ENCODE data around the gene AGPAT1.
A peak's percentile ranks its signal among the peaks of the same experiment; 100 is the strongest.

AGPAT1 gene

DNA sequence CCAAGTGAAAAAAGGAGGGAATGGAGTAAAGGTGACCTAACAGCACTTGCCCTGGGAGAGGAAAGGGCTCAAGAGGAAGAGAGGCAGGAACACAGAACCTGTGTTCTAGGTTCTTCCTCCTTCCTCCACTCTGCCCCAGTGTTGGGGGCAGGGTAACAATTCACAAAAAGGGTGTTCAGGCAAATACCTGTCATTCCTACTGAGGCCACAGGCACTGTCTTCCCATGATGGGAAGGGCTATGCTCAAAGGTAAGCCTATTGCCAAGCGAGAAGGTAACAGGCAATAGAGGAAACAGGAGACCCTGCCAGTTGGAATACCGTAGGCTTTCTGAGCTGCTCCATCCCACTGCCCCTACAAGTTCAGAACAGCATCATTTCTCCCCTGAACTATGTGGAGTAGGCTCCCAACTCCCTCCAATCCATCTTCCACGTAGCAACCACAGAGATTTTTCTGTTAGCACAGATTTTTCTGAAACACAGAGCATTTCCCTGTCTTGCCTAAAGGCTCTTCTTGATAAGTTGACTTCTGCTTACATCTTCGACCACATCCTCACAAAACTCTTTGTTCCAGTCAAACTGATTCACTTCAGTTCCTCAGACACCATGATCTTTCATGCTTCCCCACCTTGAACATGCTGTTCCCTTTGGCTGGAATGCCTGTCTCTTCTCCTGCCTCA is 2.7 kb downstream of the AGPAT1 start:
- DNase-seq (ENCODE audit: low read depth in 2 of 3, low spot score in 2 of 3): no peak

GRCh38 chr6:32171234-32171633 is 4.7 kb downstream of the AGPAT1 start:
- no peak for DNase-seq (ENCODE audit: low read depth in 2 of 3, low spot score in 2 of 3)

- DNase-seq (ENCODE audit: low read depth in 2 of 3, low spot score in 2 of 3): no peak
Measured at GRCh38 chr6:32170294-32170693, 5.6 kb downstream of the AGPAT1 start.

DNA sequence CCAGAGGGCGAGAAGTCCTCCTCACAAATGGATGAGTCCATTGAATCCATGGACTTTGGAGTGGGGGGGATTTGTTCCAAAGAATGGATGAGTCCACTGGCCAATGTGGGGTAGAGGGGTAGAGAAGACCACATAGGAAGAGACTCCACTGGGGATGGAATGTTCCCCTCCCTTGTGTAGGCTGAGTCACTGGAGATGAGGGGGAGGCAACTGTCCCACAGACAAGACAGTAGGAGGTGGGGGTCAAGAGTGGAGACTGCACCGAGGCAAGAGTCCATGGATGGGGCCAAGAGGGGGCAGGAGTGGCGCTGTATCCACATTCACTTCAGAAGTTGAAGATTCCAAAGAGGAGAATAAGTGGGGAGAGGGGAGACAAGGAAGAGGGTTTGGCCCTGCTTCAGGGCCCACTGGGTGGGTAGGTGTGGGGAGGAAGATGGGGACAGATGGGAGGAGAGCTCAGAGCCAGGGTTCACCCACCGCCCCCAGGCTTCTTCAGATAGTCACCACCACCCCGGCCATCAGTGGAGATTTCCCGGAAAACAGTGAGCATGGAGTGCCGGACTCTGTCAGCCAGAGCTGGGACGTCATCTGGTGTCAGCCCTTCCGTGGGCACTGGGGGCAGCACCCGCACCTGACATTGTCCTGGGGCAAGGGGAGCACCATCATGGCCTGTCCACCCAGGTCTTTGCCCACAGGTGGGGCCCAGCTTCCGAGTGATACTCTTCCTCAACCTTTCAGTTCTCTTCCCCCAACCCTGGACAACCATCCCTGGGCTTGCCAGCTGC is 6.9 kb downstream of the AGPAT1 start:
- no peak for DNase-seq (ENCODE audit: low read depth in 2 of 3, low spot score in 2 of 3)

GRCh38 chr6:32168350-32168749 is 7.5 kb downstream of the AGPAT1 start:
- no peak for DNase-seq (ENCODE audit: low read depth in 2 of 3, low spot score in 2 of 3)

DNA sequence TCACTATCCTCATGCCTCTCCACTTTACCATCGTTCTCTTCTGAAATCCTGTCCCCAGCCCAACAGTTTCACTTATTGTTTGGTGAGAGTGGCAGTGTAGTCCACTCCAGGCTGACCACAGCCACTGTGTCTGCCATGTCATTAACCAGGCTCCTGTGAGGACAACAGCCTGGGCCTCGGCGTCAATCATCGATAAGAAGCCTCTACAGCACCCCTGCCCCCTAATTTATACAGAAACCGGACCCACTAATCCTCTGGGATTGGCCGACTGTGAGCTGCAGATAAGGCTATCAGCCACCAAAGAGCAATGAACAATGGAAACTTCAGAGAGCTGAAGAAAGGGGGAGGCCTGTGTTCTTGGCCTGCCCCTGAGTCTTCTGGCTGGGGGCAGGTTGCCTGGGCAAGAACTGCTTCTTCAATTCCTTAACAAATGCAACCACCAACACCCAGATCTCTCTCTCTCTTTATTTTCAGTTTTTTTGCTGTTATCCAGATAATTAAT is 8.1 kb downstream of the AGPAT1 start:
- DNase-seq (ENCODE audit: low read depth in 2 of 3, low spot score in 2 of 3): no peak

DNA sequence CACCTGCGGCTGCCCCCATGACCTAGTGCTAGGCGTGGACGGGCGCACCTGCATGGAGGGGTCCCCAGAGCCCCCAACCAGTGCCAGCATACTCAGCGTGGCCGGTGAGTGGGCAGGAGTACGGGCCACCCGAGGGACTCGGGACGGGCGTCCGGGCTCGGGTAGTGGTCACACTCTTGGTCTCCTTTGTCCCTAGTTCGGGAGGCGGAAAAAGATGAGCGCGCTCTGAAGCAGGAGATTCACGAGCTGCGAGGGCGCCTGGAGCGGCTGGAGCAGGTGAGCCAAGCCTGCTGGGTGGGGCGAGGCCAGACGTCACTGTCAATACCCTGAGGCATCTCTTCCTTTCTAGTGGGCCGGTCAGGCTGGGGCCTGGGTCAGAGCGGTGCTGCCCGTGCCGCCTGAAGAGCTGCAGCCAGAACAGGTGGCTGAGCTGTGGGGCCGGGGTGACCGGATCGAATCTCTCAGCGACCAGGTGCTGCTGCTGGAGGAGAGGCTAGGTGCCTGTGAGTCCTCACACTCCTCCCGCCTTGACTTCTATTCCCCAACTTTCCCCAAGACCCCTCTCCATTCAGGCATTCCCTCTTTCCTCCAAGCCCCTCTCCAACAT is 8.6 kb downstream of the AGPAT1 start:
- DNase-seq (ENCODE audit: low read depth in 2 of 3, low spot score in 2 of 3): no peak

DNA sequence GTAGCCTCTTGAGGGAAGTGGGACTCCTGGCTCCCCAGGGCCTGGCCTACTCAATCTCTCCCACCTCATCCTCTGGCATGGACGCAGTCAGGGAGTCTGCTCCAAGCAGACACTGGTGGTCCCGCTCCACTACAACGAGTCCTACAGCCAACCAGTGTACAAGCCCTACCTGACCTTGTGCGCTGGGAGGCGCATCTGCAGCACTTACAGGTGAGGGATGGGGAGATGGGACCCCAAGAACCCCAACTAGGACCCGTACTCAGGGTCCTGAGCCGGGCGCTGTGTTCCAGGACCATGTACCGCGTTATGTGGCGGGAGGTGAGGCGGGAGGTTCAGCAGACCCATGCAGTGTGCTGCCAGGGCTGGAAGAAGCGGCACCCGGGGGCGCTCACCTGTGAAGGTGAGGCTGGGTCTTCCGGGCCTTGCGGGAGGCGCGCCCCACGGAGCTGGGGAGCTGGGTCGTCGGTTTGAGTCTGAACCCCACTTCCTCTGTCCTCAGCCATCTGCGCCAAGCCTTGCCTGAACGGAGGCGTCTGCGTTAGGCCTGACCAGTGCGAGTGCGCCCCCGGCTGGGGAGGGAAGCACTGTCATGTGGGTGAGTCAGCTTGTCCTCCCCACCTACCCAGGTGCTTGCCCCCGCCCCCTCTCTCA is 9.3 kb downstream of the AGPAT1 start:
- no peak for DNase-seq (ENCODE audit: low read depth in 2 of 3, low spot score in 2 of 3)

DNA sequence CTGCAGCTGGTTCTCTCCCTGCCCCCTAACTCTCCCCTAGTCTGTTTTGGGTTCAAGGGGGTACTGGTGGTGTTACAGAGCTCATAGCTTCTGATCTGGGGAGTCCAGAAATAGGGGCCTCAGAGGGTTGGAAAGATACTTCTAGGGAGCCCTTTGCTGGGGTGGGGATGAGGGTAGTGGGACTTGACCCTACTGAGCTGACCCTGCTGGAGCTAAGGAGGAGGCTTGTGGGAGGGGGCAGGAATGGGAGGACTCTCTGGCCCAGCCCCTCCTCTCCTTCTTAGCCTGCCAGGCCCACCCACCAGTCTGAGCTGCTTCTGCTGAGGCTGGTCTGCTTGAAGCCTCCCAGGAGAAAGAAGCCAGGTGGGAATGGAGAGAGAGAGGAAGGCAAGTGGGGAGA is 11.6 kb downstream of the AGPAT1 start, which contains the start of gene EGFL8:
Gene EGFL8 (plus strand): TSS at position 301 of the 400 bp plus-strand sequence. CDS start 1,571 bp downstream, outside the sequence.
- no peak for DNase-seq (ENCODE audit: low read depth in 2 of 3, low spot score in 2 of 3)

- DNase-seq (ENCODE audit: low read depth in 2 of 3, low spot score in 2 of 3): no peak
Measured at GRCh38 chr6:32163559-32164258, 12.2 kb downstream of the AGPAT1 start.

- no peak for DNase-seq (ENCODE audit: low read depth in 2 of 3, low spot score in 2 of 3)
Measured at GRCh38 chr6:32158052-32158451, 17.8 kb downstream of the AGPAT1 start.

DNA sequence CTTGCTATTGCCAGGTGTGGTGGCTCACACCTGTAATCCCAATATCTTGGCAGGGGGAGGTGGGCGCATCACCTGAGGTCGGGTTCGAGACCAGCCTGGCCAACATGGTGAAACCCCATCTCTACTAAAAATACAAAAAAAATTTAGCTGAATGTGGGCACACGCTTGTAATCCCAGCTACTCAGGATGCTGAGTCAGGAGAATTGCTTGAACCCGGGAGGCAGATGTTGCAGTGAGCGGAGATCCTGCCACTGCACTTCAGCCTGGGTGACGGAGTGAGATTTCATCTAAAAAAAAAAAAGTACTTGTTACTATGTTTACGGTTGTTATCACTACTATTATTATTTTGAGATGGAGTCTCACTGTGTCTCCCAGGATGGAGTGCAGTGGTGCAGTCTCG is 19.0 kb downstream of the AGPAT1 start:
- no peak for DNase-seq (ENCODE audit: low read depth in 2 of 3, low spot score in 2 of 3)

DNA sequence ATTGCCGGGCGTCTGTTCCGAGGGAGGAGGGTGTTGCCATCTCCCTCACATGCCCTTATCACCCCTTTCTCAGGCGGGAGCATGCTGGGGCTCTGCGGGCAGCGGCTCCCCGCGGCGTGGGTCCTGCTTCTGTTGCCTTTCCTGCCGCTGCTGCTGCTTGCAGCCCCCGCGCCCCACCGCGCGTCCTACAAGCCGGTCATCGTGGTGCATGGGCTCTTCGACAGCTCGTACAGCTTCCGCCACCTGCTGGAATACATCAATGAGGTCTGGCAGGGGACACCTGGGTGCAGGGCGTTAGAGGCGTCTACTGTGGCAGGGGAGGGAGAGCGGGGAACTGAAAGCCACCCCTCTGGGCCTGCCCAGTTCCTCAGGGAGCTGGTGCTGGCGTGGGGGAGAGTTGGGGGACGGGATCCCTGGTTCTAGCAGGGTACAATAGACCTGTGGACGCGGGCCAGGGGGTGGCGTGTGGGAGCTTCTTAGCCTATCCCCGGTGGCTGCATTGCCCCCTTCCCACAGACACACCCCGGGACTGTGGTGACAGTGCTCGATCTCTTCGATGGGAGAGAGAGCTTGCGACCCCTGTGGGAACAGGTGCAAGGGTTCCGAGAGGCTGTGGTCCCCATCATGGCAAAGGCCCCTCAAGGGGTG is 21.2 kb downstream of the AGPAT1 start:
- DNase-seq (ENCODE audit: low read depth in 2 of 3, low spot score in 2 of 3): peak in 1 of 3 experiments; percentile 33

- DNase-seq (ENCODE audit: low read depth in 2 of 3, low spot score in 2 of 3): peak; percentile 73 to 76 (median 75)
Measured at GRCh38 chr6:32153564-32154513, 22.0 kb downstream of the AGPAT1 start, which contains the start of gene PPT2. TSS of gene PPT2 (plus strand) at chr6:32154141. CDS start at chr6:32154595, 454 bp downstream.

DNA sequence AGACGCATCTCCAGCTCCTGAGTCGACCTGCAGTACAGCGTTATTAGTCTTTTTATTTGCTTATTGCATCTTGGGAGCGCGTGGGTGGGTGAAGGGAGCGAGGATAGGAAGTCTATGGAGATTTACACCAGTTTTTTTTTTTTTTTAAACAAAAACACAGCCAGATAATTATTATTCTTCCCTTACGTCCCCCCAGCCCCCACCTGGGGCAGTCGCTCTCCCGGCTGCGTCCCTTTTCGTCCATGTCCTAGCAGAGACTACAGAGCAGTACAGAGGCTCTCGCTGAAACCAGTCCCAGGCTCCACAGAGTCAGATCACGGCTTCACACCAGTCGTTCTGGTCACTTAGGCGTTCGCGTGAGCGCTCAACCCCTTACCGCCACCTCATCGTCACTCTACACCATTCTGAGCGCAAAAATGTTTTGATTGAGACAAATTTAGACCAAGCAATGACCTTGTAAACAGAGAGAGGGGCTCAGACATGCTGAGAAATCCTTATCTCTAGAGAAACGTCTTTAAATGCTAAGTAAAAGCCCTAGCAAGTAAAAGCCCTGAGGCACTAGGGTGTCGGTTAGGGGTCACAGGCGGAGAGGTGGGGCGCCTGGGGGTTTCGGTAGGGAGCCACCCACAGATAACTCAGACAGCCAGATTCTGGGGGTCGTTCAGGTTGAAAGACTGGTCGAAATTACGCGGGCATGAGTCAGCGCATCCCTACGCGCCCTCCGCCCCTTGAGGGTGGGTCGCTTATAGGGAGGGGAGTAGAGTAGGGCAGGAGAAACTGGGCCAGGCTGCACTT is 22.9 kb downstream of the AGPAT1 start:
- no peak for DNase-seq (ENCODE audit: low read depth in 2 of 3, low spot score in 2 of 3)

DNA sequence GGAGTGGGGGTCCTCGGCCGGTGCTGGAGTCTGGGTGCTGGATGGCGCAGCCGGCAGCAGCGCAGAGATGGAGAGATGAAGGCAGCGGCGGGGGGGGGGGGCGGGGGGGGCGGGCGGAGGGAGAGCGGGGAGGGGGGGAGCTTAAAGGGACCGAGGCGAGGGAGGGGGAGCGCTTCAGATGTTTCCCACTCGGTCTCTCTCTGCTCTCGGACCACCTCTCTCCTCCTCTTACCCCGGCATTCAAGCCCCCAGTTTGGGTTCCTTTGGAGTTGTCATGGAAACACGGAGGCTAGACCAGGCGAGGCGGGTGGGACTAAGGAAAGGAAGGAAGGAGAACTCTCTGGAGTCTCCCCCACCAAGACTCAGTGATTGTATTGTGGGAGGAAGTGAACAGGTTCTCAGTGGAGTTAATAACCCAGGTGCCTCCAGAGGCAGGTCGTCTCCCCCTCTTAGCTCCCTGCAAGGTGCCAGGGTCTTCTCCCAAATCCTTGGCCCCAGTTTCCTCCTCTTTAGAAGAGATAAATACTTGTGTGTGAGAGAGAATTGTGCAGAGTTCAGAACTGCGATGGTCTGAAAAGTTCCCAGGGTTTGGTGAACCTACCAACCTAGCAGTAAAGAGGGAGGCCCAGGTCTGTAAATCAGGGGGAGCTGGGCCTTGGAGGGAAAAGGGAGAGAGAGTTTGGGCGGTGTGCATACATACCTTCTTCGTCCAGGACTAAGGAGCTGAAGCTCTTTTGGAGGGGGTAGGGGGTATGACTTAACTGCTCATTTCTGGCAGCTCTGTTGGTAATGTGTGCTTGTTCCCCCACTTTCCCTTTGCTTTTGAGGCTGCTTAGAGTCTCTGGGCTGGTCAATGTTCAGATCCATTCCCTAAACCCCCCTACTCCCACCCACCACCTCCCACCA is 23.8 kb downstream of the AGPAT1 start, which contains the start of gene PRRT1:
Gene PRRT1 (minus strand): TSS at position 77 of the 906 bp plus-strand sequence. CDS start 112 bp downstream, outside the sequence.
- no peak for DNase-seq (ENCODE audit: low read depth in 2 of 3, low spot score in 2 of 3)

Data from activated CD8-positive, alpha-beta memory T cell treated with anti-CD3 and anti-CD28 coated beads for 48 hours (primary cell).